ENCODE measurements around the gene ITGB1.
"Not testable (repeated sequence)": the region's sequence is repeated elsewhere in the genome, so short reads cannot be mapped to it uniquely, and the experiment has no call there.

The ITGB1 gene

GRCh38 chr10:32937911-32938424 is 20.1 kb downstream of the ITGB1 start:
- no peak for DNase-seq (ENCODE audit: low spot score)

GRCh38 chr10:32932225-32932729 is 25.8 kb downstream of the ITGB1 start:
- DNase-seq (ENCODE audit: low spot score), result no peak

GRCh38 chr10:32931593-32931992 is 26.4 kb downstream of the ITGB1 start:
- no peak for DNase-seq (ENCODE audit: low spot score)

GRCh38 chr10:32930036-32930435 is 28.0 kb downstream of the ITGB1 start:
- no peak for DNase-seq (ENCODE audit: low spot score)

GRCh38 chr10:32929634-32930033 is 28.4 kb downstream of the ITGB1 start:
- no peak for DNase-seq (ENCODE audit: low spot score)

- no peak for DNase-seq (ENCODE audit: low spot score)
These were observed 30.3 kb downstream of the ITGB1 start for GRCh38 chr10:32927750-32928149.

GRCh38 chr10:32923849-32924248 is 34.2 kb downstream of the ITGB1 start:
- DNase-seq (ENCODE audit: low spot score), result no peak

- no peak for DNase-seq (ENCODE audit: low spot score)
These were observed 34.9 kb downstream of the ITGB1 start for GRCh38 chr10:32923134-32923533.

- no peak for DNase-seq (ENCODE audit: low spot score)
These were observed 35.9 kb downstream of the ITGB1 start for GRCh38 chr10:32922170-32922569.

GRCh38 chr10:32917817-32918216 is 40.2 kb downstream of the ITGB1 start:
- not testable (repeated sequence) for DNase-seq (ENCODE audit: low spot score)

GRCh38 chr10:32911285-32912016 is 46.6 kb downstream of the ITGB1 start:
- no peak for DNase-seq (ENCODE audit: low spot score)

- not testable (repeated sequence) for DNase-seq (ENCODE audit: low spot score)
These were observed 48.1 kb downstream of the ITGB1 start for GRCh38 chr10:32909970-32910369.

- no peak for DNase-seq (ENCODE audit: low spot score)
These were observed 48.6 kb downstream of the ITGB1 start for GRCh38 chr10:32909456-32909855.

- no peak for DNase-seq (ENCODE audit: low spot score)
These were observed 51.4 kb downstream of the ITGB1 start for GRCh38 chr10:32906595-32906994.

- DNase-seq (ENCODE audit: low spot score), result no peak
These were observed 52.6 kb downstream of the ITGB1 start for GRCh38 chr10:32905466-32905865.

GRCh38 chr10:32901815-32902214 is 56.2 kb downstream of the ITGB1 start:
- DNase-seq (ENCODE audit: low spot score), result no peak

- not testable (repeated sequence) for DNase-seq (ENCODE audit: low spot score)
These were observed 62.6 kb downstream of the ITGB1 start for GRCh38 chr10:32895200-32895968.

GRCh38 chr10:32893916-32894664 is 63.9 kb downstream of the ITGB1 start:
- no peak for DNase-seq (ENCODE audit: low spot score)

- no peak for DNase-seq (ENCODE audit: low spot score)
These were observed 64.6 kb downstream of the ITGB1 start for GRCh38 chr10:32893434-32893833.

- DNase-seq (ENCODE audit: low spot score), result no peak
These were observed 66.8 kb downstream of the ITGB1 start for GRCh38 chr10:32891261-32891660.

GRCh38 chr10:32890444-32890843 is 67.6 kb downstream of the ITGB1 start:
- no peak for DNase-seq (ENCODE audit: low spot score)

GRCh38 chr10:32889631-32890212 is 68.3 kb downstream of the ITGB1 start:
- no peak for DNase-seq (ENCODE audit: low spot score)

Measured in putamen (tissue), 1 donor.